HepG2 (cell line): ENCODE results near the gene LCN12. TPM values are rescaled to one million over a fixed set of nuclear protein-coding genes. Genes with fewer than 3 reads are reported as not detected.
A peak's percentile ranks its signal among the peaks of the same experiment; 100 is the strongest.

Source experiments
- ATAC-seq: fragments of 200-7000 bp; cut with Tn5 transposase; 3 replicates; pipeline ENCODE4 v1.9.1; 2020; ENCODE audit warnings: mild to moderate bottlenecking, moderate library complexity
- BruUV-seq: library from RNA; stranded (reverse); fragments of 400-500 nt; replicated peaks from 2 replicates; lab custom pipeline; 2021; lab: Mats Ljungman, UMichigan
- CTCF ChIA-PET: fragments of 300-600 bp; formaldehyde crosslinking; extraction: SDS; loops from one replicate; lab custom pipeline; 2021; ENCODE audit warnings: low total read pairs, inconsistent platforms, low intra/inter-chr PET ratio; lab: Yijun Ruan, JAX
- POLR2A ChIA-PET: fragments of 350-600 bp; sonication (Branson Sonifier 250); formaldehyde crosslinking; loops from one replicate; lab custom pipeline; 2020; ENCODE audit warnings: antibody characterized with exemption, inconsistent platforms; lab: Yijun Ruan, JAX
- DNase-seq: peaks from one replicate; pipeline ENCODE4 v3.0.0-alpha.2; 2015; ENCODE audit warnings: low spot score
- FAIRE-seq: peaks from 3 replicates; lab custom pipeline; 2011; peaks lifted over from hg19 to GRCh38; lab: Jason Lieb, UNC
- H2AFZ ChIP-seq: one replicate; pipeline ENCODE4 v1.6.1; 2011; ENCODE audit warnings: low read length, inconsistent platforms
- H3K27ac ChIP-seq: fragments of 300-600 bp; 3 replicates; pipeline ENCODE4 v1.8.0; 2011; ENCODE audit warnings: mixed run types, mild to moderate bottlenecking, mixed read lengths, low read length, inconsistent platforms; ENCODE audit not compliant: insufficient read depth; ENCODE audit errors: extremely low read length
- H3K27me3 ChIP-seq, 2 experiments: fragments of 200-600 bp in 1 of 2; 2 replicates in 1 of 2; 3 replicates in 1 of 2; pipeline versions ENCODE4 v1.6.0 to v1.8.0; 2011; ENCODE audit warnings: low read length in 2 of 2, mild to moderate bottlenecking in 2 of 2, moderate library complexity in 2 of 2, inconsistent platforms in 1 of 2; ENCODE audit not compliant: insufficient read depth in 2 of 2, control insufficient read depth in 1 of 2
- H3K36me3 ChIP-seq, 2 experiments: fragments of 200-600 bp in 1 of 2; replicated peaks in 1 of 2; 2 replicates in 1 of 2; 3 replicates in 1 of 2; pipeline versions ENCODE4 v1.5.1 to v1.8.0; 2011; ENCODE audit warnings: low read length in 2 of 2, inconsistent platforms in 1 of 2; ENCODE audit not compliant: insufficient read depth in 2 of 2, control insufficient read depth in 1 of 2
- H3K4me1 ChIP-seq: 2 replicates; pipeline ENCODE4 v1.5.1; 2012; ENCODE audit warnings: low read length, inconsistent platforms; ENCODE audit not compliant: insufficient read depth
- H3K4me2 ChIP-seq: 2 replicates; pipeline ENCODE4 v1.6.0; 2011; ENCODE audit warnings: low read depth, low read length, inconsistent platforms
- H3K4me3 ChIP-seq, 3 experiments: fragments of 200-600 bp in 1 of 3; sonication (generic), shearing (Covaris generic) in 1 of 3; replicated peaks in 1 of 3; 2 replicates each; pipeline ENCODE4 v1.5.1; 2011 to 2016; ENCODE audit warnings: low read length in 3 of 3, inconsistent platforms in 2 of 3, low read depth in 2 of 3, mild to moderate bottlenecking in 2 of 3, control low read depth in 1 of 3, mixed read lengths in 1 of 3; ENCODE audit not compliant: insufficient read depth in 1 of 3
- H3K79me2 ChIP-seq: one replicate; pipeline ENCODE4 v1.6.1; 2011; ENCODE audit warnings: low read length, inconsistent platforms; ENCODE audit not compliant: insufficient read depth
- H3K9ac ChIP-seq: 2 replicates; pipeline ENCODE4 v1.6.0; 2011; ENCODE audit warnings: mild to moderate bottlenecking, low read depth, low read length, inconsistent platforms; ENCODE audit not compliant: insufficient read depth
- H3K9me3 ChIP-seq: 2 replicates; pipeline ENCODE4 v1.5.1; 2012; ENCODE audit warnings: mild to moderate bottlenecking, low read length
- H4K20me1 ChIP-seq: 2 replicates; pipeline ENCODE4 v1.6.0; 2011; ENCODE audit warnings: inconsistent platforms, mild to moderate bottlenecking, low read length, moderate library complexity; ENCODE audit not compliant: insufficient read depth
- ATF5 ChIP-seq: sonication (generic); formaldehyde crosslinking; IDR thresholded peaks from 2 replicates; pipeline ENCODE4 v1.4.0; 2020; ENCODE audit warnings: mild to moderate bottlenecking, low read depth, missing genetic modification reagents
- CSRNP1 ChIP-seq: sonication (generic); formaldehyde crosslinking; IDR thresholded peaks from 2 replicates; pipeline ENCODE4 v1.8.1; 2023; ENCODE audit warnings: mild to moderate bottlenecking, missing genetic modification reagents
- DZIP1 ChIP-seq: sonication (generic); formaldehyde crosslinking; IDR thresholded peaks from 2 replicates; pipeline ENCODE4 v1.5.0; 2020; ENCODE audit warnings: mild to moderate bottlenecking, missing genetic modification reagents
- HHEX ChIP-seq: IDR thresholded peaks from 2 replicates; pipeline ENCODE4 v1.6.1; 2016; ENCODE audit warnings: control low read depth
- IKZF1 ChIP-seq: fragments of 450-650 bp; IDR thresholded peaks from 2 replicates; pipeline ENCODE4 v1.7.1; 2016
- IRF2 ChIP-seq: IDR thresholded peaks from 2 replicates; pipeline ENCODE4 v1.6.1; 2018; ENCODE audit warnings: missing genetic modification reagents, missing compliant biosample characterization
- KLF13 ChIP-seq: sonication (generic); formaldehyde crosslinking; IDR thresholded peaks from 2 replicates; pipeline ENCODE4 v1.4.0; 2020; ENCODE audit warnings: mild to moderate bottlenecking, missing genetic modification reagents
- MED13 ChIP-seq: sonication (generic); formaldehyde crosslinking; IDR thresholded peaks from 2 replicates; pipeline ENCODE4 v1.5.0; 2020; ENCODE audit warnings: missing genetic modification reagents
- MTA1 ChIP-seq: sonication (generic); formaldehyde crosslinking; IDR thresholded peaks from 2 replicates; pipeline ENCODE4 v1.4.0; 2020; ENCODE audit warnings: missing genetic modification reagents, mild to moderate bottlenecking, borderline replicate concordance
- NR2F6 ChIP-seq, 2 experiments: IDR thresholded peaks; 2 replicates each; pipeline ENCODE4 v1.6.1; 2016; ENCODE audit warnings: antibody characterized with exemption in 1 of 2, mild to moderate bottlenecking in 1 of 2
- RFXANK ChIP-seq: IDR thresholded peaks from 2 replicates; pipeline ENCODE4 v1.6.1; 2016
- XRCC5 ChIP-seq: fragments of 200-400 bp; formaldehyde crosslinking; optimal IDR thresholded peaks from 2 replicates; pipeline ENCODE3; 2017; ENCODE audit warnings: mild to moderate bottlenecking, low read length
- ZBTB7B ChIP-seq: sonication (generic); formaldehyde crosslinking; IDR thresholded peaks from 2 replicates; pipeline ENCODE4 v1.4.0; 2020; ENCODE audit warnings: missing genetic modification reagents
- ZFP36L2 ChIP-seq: sonication (generic); formaldehyde crosslinking; IDR thresholded peaks from 2 replicates; pipeline ENCODE4 v1.4.0; 2020; ENCODE audit warnings: missing genetic modification reagents
- ZNF121 ChIP-seq: sonication (generic); formaldehyde crosslinking; IDR thresholded peaks from 2 replicates; pipeline ENCODE4 v1.5.0; 2020; ENCODE audit warnings: mild to moderate bottlenecking, missing genetic modification reagents
- ZNF75D ChIP-seq: sonication (generic); formaldehyde crosslinking; IDR thresholded peaks from 2 replicates; pipeline ENCODE4 v1.8.1; 2023; ENCODE audit warnings: missing genetic modification reagents, mild to moderate bottlenecking, borderline replicate concordance
- ZNF777 ChIP-seq: sonication (generic); formaldehyde crosslinking; IDR thresholded peaks from 2 replicates; pipeline ENCODE4 v1.4.0; 2020; ENCODE audit warnings: missing genetic modification reagents
- WGBS: methylation state at CpG from one replicate; pipeline ENCODE4 v1.1.6; 2017; ENCODE audit warnings: low lambda C conversion rate; 5-methylcytosine and 5-hydroxymethylcytosine counted together
- in situ Hi-C: cut with HindIII; loops from 2 replicates; pipeline ENCODE4 v1.10.0; 2017; ENCODE audit warnings: low pct_unique_long_range_greater_than_20kb; ENCODE audit not compliant: extremely low pct_ligation_motif_present
- intact Hi-C: fragments of 100-400 bp; cut with micrococcal nuclease; formaldehyde crosslinking; loops from one replicate; pipeline ENCODE4 v1.10.0; 2022; ENCODE audit not compliant: unreplicated experiment
- polyA plus RNA-seq, 8 experiments: library from polyadenylated mRNA; depleted of rRNA in 3 of 8; stranded (reverse) in 7 of 8; unstranded in 1 of 8; fragments of >200 nt; fragmentation: Illumina TruSeq in 4 of 8; extraction: Trizol in 4 of 8; gene quantifications; 2 replicates each; pipeline versions ENCODE4 v1.2.1 to v1.2.3, GENCODE V29; 2011 to 2016; ENCODE audit warnings: low read depth in 4 of 8, missing spikeins in 1 of 8, mixed read lengths in 1 of 8; ENCODE audit not compliant: insufficient read depth in 1 of 8
- total RNA-seq, 5 experiments: library from RNA; depleted of rRNA; stranded (reverse); fragments of >200 nt; fragmentation: Illumina TruSeq; extraction: Trizol; gene quantifications; 2 replicates each; pipeline ENCODE4 v1.2.3, GENCODE V29; 2016; ENCODE audit warnings: low read depth in 1 of 5

LCN12 gene
- total and polyA plus RNA-seq, 2 of the 13 experiments (the other 11 are each of a cell fraction or from before 2014, with no cell fraction given), result 3.4 to 6.9 TPM

- TF ChIP-seq CSRNP1 (CRISPR knock-in tag) (no peak), DZIP1 (CRISPR knock-in tag) (no peak), RFXANK (CRISPR knock-in tag) (no peak), IRF2 (CRISPR knock-in tag) (no peak), KLF13 (CRISPR knock-in tag) (no peak), HHEX (no peak)
These were observed 18.3 kb downstream of the LCN12 start (continued) for GRCh38 chr9:136970361-136970760.

- intact Hi-C loops, result no loop called here
- TF ChIP-seq ZBTB7B (CRISPR knock-in tag), result peak; percentile 18; the same call in 1 of the 2 replicates
- TF ChIP-seq IKZF1, result no peak
- TF ChIP-seq ZNF121 (CRISPR knock-in tag), result no peak
- TF ChIP-seq MTA1 (CRISPR knock-in tag), result 0 out of 2 replicates have a peak, but pooled peaks have one; percentile 55
- TF ChIP-seq ATF5 (CRISPR knock-in tag), result peak; percentile 35; the same call in 1 of the 2 replicates
- no peak for TF ChIP-seq MED13
- no peak for TF ChIP-seq NR2F6 (IDR thresholded peaks at IDR 0.05)
- TF ChIP-seq NR2F6 (CRISPR knock-in tag; IDR thresholded peaks at IDR 0.05), result 0 out of 2 replicates have a peak, but pooled peaks have one; percentile 27
- no peak for TF ChIP-seq ZNF777 (CRISPR knock-in tag)
- no peak for TF ChIP-seq ZFP36L2 (CRISPR knock-in tag)
- peak; percentile 16 for TF ChIP-seq XRCC5
- TF ChIP-seq ZNF75D (CRISPR knock-in tag), result no peak
- TF ChIP-seq, all 625 proteins: peak for 5
- no TSS peak for BruUV-seq
- Histone ChIP-seq H3K9me3 (no peaks in the 10 kb centered on the region), H3K4me2 (peak overlapping the region; percentile 39; the same call in 1 of the 2 replicates), H3K27me3 (peaks cover 30 to 75% of the 10 kb centered on the region in 2 experiments), H2AFZ (no peak overlapping the region), H3K4me3 (0 out of 6 replicates have a peak overlapping the region, but pooled peaks of 1 of the 3 experiments have one; percentile 19), H3K36me3 (no peaks in the 10 kb centered on the region), H3K9ac (no peak overlapping the region), H3K79me2 (no peaks in the 10 kb centered on the region), H3K4me1 (peaks cover 40% of the 10 kb centered on the region), H4K20me1 (no peaks in the 10 kb centered on the region), H3K27ac (no peak overlapping the region)
- FAIRE-seq (no peak), DNase-seq (no peak), ATAC-seq (peak; percentile 14)
- ChIA-PET CTCF (no interaction called here), POLR2A (interaction anchor here (1.5 kb wide), 1 partner anchor 20 kb away, joined by 3 read pairs; the partner anchor contains the start of gene PAXX)
- no CpG with 5 or more reads among the region's 14 CpGs for WGBS
- in situ Hi-C loops, result no loop called here
These were observed 19.7 kb downstream of the LCN12 start for GRCh38 chr9:136971746-136972145.
